8988T (cell line): ENCODE measurements around the gene ZNF544.
"Not testable (repeated sequence)": the region's sequence is repeated elsewhere in the genome, so short reads cannot be mapped to it uniquely, and the experiment has no call there.

ENCODE experiments used
- DNase-seq: peaks from one replicate; pipeline ENCODE4 v3.0.0; 2011

ZNF544 gene

GRCh38 chr19:58258259-58258658 lies 29.5 kb downstream of the ZNF544 start:
- not testable (repeated sequence) for DNase-seq

GRCh38 chr19:58261600-58261967 lies 32.9 kb downstream of the ZNF544 start:
- no peak for DNase-seq

DNA sequence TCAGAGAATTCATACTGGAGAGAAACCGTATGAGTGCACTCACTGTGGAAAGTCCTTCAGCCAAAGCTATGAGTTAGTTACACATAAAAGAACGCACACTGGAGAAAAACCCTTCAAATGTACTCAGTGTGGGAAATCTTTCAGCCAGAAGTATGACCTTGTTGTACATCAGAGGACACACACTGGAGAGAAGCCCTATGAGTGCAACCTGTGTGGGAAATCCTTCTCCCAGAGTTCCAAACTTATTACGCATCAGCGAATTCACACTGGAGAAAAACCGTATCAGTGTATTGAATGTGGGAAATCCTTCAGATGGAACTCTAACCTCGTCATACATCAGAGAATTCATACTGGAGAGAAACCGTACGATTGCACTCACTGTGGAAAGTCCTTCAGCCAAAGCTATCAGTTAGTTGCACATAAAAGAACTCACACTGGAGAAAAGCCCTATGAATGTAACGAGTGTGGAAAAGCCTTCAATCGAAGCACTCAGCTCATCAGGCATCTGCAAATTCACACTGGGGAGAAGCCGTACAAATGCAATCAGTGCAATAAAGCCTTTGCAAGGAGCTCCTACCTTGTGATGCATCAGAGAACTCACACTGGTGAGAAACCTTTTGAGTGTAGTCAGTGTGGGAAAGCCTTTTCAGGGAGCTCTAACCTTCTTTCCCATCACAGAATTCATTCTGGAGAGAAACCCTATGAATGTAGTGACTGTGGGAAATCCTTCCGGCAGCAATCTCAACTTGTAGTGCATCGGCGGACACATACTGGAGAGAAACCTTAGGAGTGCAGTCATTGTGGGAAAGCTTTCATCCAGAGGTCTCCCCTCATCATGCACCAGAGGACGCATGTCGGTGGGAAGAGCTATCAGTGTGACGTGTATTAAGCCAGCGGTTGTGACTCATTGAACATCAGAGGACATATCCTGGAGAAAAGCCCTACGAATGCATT lies 33.5 kb downstream of the ZNF544 start:
- DNase-seq: no peak

GRCh38 chr19:58262922-58263296 lies 34.2 kb downstream of the ZNF544 start:
- no peak for DNase-seq

DNA sequence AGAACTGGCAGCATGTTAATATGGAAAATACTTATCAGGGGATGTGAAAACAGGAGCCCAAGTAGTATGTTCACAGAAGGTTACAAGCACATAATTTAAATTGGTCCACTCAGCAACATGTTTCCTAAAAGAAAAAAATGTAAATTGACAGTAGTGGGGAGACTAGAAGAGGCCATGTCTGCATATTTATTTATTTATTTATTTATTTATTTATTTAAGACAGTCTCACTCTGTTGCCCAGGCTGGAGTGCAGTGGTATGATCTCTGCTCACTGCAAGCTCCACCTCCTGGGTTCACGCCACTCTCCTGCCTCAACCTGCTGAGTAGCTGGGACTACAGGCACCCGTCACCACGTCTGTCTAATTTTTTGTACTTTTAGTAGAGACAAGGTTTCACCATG lies 36.4 kb downstream of the ZNF544 start:
- no peak for DNase-seq

- no peak for DNase-seq
Observed at GRCh38 chr19:58268344-58268743, 39.6 kb downstream of the ZNF544 start.

- no peak for DNase-seq
Observed at GRCh38 chr19:58274771-58275201, 46.1 kb downstream of the ZNF544 start.

- DNase-seq: no peak
Observed at GRCh38 chr19:58275564-58275963, 46.9 kb downstream of the ZNF544 start.

DNA sequence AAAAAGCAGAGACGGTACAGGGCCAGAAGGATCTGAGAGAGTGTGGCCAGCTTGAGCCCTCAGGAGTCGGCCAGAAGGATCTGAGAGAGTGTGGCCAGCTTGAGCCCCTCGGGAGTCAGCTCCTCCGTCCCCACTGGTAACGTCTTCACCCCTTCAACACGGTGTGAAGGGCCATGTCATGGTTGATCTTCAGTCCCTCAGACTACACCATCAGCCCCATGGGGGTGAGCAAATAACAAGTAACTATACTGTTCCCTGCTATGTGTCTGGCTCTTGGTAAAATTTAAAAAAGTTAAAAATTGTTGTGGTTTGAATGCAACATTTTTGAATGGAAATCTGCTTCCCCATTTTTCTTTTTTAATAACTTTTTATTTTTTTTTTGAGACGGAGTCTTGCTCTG lies 48.5 kb downstream of the ZNF544 start:
- DNase-seq: no peak

GRCh38 chr19:58277748-58278540 lies 49.2 kb downstream of the ZNF544 start:
- no peak for DNase-seq

DNA sequence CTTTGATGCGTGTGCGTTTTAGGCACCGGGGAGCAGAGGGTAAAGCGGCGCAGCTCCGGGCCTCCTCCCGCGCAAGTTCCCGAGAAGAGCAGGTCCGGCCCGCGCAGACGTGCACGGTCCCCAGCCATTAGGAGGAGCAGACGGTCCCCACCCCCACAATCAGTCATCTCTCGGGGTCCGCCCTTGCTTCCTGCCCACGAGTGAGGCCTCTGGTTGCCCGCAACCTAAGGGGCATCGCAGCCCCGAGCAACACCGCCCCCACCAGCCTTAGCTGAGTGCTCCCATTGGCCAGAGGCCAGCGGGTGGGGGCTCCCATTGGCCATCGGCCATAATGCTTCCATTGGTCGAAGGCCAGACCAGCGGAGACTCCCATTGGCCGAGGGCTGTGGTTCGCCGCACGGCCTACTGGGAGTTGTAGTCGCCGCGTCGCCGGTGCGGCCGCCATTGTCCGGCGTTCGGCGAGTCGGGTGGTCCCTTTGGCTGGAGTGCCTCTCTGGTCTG lies 49.9 kb downstream of the ZNF544 start, which contains the start of gene ZNF8:
ZNF8 (plus strand) TSS at position 415 of the 501 bp plus-strand sequence. CDS start 127 bp downstream, outside the sequence.
- DNase-seq: peak; percentile 83

- peak; percentile 22 for DNase-seq
Observed at GRCh38 chr19:58279042-58279924, 50.6 kb downstream of the ZNF544 start.

DNA sequence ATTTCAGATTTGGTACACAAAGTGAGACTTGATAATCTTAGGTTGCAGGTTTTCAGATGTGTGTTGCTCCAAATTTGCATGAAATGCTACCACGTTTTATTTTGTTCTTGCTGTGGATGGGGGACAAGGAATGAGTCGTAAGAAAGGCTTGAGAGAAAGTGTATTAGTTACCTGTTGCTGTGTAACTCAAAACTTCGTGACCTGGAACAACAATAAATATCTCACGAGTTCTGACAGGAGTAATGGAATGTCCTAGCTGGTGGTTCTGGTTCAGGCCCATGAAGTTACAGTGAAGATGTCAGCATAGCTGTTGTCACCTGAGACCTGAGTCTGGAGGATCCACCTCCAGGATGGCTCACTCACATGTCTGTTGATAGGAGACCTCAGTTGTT lies 51.2 kb downstream of the ZNF544 start:
- no peak for DNase-seq

DNA sequence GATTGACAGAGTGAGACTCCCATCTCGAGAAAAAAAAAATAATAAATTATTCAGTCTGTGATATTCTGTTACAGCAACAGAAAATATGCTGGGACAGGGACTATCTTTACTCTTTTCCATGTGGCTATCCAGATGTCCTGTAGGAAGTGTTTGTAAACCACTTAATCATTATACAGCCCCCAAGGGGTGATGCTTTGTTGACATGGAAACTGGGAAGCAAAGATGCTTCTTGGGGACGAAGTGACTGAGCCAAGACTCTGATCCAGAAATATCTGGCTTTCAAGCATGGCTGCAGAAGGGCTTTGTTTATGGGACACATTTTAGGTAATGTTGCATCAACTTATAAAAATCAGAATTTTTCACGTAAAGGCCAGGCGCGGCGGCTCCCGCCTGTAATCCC lies 55.5 kb downstream of the ZNF544 start:
- DNase-seq: no peak

DNA sequence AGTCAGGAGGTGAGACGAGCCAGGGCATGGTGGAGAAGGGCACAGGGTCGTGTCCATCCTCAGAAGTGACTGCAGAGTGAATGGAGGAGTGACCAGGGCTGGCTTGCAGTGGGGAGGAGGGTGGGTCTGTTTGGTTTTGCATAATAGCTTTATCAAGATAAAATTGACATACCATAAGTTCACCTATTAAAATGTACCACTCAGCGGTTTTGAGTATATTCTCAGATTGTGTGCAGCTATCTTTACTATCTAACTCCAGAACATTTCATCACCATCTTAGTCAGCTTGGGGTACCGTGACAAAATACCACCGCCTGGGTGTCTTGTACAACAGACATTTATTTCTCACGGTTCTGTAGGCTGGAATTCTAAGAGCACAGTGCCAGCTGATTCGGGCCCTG lies 63.2 kb downstream of the ZNF544 start:
- no peak for DNase-seq

- DNase-seq: no peak
Observed at GRCh38 chr19:58294743-58295374, 66.1 kb downstream of the ZNF544 start.

GRCh38 chr19:58296104-58296503 lies 67.4 kb downstream of the ZNF544 start:
- DNase-seq: no peak

DNA sequence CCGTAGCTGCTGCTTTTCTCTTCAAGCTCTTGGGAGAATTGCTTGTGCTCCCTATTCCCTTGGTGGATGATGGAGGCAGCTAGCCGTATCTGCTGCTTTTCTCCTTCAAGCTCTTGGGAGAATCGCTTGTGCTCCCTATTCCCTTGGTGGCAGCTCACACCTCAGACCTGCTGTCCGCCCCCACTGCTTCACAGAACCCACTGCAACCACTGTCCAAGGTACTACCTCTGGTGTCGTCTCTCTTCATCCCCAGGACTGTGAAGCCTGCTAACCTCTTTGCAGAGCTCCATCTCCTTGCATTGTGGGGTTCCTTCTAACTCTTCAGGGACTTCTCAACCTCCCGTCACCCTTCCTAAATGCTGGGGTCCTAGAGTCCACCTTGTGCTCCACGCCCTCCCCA lies 71.9 kb downstream of the ZNF544 start:
- no peak for DNase-seq

DNA sequence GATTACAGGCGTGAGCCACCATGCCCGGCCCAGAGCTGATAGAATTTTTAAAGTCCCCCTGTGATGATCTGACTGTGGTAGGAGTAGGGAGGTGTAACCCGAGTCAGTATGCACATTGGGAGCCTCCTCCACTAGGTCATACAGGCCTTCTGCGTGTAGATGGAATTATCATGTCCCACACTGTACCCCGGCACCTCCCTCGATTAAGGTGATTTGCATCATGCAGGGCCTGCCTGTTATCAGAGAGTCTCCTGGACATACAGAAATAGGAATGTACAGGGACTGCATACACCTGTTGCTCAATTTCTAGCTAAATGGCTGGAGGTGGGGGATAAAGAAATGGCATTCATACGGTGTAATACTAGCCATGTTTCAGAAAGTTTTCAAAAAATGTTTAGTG lies 75.5 kb downstream of the ZNF544 start:
- no peak for DNase-seq

- DNase-seq: no peak
Observed at GRCh38 chr19:58304748-58305064, 76.0 kb downstream of the ZNF544 start.

GRCh38 chr19:58305065-58305931 lies 76.6 kb downstream of the ZNF544 start, which contains the start of gene ERVK3-1:
Gene ERVK3-1, plus strand, starts transcription at chr19:58305377. Its CDS starts 6,792 bp downstream, at chr19:58312169.
- DNase-seq: peak; percentile 77
